LNCAP (cell line): ENCODE results near the gene GSK3B.

Source experiments
- CTCF ChIP-seq: fragments of 450-650 bp; IDR thresholded peaks from 2 replicates; pipeline ENCODE4 v1.5.1; 2017; ENCODE audit warnings: mild to moderate bottlenecking

Gene GSK3B

GRCh38 chr3:120081719-120082118, 12.5 kb downstream of the GSK3B start:
- TF ChIP-seq CTCF = no peak

GRCh38 chr3:120080836-120081235, 13.4 kb downstream of the GSK3B start:
- TF ChIP-seq CTCF = no peak

- no peak for TF ChIP-seq CTCF
These were observed 16.5 kb downstream of the GSK3B start for GRCh38 chr3:120077731-120078130.

GRCh38 chr3:120072867-120073525, 21.3 kb downstream of the GSK3B start:
- no peak for TF ChIP-seq CTCF

- no peak for TF ChIP-seq CTCF
These were observed 23.0 kb downstream of the GSK3B start for GRCh38 chr3:120071259-120071658.

GRCh38 chr3:120070263-120070981, 23.8 kb downstream of the GSK3B start:
- TF ChIP-seq CTCF = no peak

GRCh38 chr3:120067083-120067482, 27.2 kb downstream of the GSK3B start:
- TF ChIP-seq CTCF = no peak
